ENCODE measurements around the gene ITM2B.

DNA sequence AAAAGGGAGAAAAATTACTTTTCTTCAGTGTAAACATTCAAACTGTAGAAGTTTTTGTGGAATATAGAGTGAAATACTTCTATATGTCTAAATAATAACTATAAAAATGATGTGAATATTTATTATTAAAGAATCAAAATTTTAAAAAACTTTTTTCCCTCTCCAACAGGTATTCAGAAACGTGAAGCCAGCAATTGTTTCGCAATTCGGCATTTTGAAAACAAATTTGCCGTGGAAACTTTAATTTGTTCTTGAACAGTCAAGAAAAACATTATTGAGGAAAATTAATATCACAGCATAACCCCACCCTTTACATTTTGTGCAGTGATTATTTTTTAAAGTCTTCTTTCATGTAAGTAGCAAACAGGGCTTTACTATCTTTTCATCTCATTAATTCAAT, 28.0 kb downstream of the ITM2B start:
- TF ChIP-seq, protein P1, sequence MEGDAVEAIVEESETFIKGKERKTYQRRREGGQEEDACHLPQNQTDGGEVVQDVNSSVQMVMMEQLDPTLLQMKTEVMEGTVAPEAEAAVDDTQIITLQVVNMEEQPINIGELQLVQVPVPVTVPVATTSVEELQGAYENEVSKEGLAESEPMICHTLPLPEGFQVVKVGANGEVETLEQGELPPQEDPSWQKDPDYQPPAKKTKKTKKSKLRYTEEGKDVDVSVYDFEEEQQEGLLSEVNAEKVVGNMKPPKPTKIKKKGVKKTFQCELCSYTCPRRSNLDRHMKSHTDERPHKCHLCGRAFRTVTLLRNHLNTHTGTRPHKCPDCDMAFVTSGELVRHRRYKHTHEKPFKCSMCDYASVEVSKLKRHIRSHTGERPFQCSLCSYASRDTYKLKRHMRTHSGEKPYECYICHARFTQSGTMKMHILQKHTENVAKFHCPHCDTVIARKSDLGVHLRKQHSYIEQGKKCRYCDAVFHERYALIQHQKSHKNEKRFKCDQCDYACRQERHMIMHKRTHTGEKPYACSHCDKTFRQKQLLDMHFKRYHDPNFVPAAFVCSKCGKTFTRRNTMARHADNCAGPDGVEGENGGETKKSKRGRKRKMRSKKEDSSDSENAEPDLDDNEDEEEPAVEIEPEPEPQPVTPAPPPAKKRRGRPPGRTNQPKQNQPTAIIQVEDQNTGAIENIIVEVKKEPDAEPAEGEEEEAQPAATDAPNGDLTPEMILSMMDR (IDR thresholded peaks at IDR 0.05) = no peak
- TF ChIP-seq EP300 (IDR thresholded peaks at IDR 0.05; ENCODE audit: low read depth) = no peak
- TF ChIP-seq POLR2A (IDR thresholded peaks at IDR 0.05) = no peak

All from transverse colon (tissue), 3 donors.